ENCODE measurements around the gene GYS1. TPM values are rescaled to one million over a fixed set of nuclear protein-coding genes. Genes with fewer than 3 reads are reported as not detected.
"Not testable (repeated sequence)": the region's sequence is repeated elsewhere in the genome, so short reads cannot be mapped to it uniquely, and the experiment has no call there.

The GYS1 gene
- total RNA-seq, 1 experiment from 2014 or later: 29.7 TPM

DNA sequence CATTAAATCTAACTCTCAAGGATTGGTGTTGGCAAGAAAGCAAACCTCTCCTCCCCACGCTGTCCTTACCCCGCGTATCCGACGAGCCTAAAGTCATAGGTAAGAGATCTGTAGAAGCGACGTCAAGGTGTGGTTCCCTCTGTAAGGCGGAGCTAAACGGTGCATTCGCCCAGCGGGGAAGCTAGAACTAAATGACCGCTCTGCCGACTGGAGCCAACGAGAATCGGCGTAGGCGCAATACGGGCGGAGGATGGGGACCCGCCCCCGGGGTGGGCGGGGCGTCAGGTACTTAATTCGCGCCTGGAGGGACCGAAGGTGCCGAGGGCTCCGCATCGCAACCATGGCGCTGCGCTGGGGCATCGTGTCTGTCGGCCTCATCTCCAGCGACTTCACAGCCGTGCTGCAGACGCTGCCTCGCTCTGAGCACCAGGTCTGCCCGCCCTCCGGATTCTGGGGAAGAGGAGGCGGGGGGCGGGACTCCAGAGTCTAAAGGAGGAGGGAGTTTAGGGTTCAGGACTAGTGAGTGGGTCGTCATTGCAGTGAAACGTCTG, 59.7 kb downstream of the GYS1 start, which contains the start of gene DHDH:
Gene DHDH, plus strand, starts transcription at position 318 of the 551 bp plus-strand sequence. Its CDS starts 23 bp downstream, at position 341.
- intact Hi-C loops (cut with micrococcal nuclease): no loop called here
- Mint-ChIP-seq H3K27me3 (ENCODE audit: insufficient read depth, unreplicated experiment) (no peaks in the 10 kb centered on the region), H3K27ac (ENCODE audit: low read depth, unreplicated experiment) (no peak within 1 kb of the TSS), H3K36me3 (ENCODE audit: insufficient read depth, unreplicated experiment) (no peaks in the 10 kb centered on the region), H3K4me1 (ENCODE audit: insufficient read depth, unreplicated experiment) (peaks cover 5% of the 10 kb centered on the region), H3K9me3 (ENCODE audit: unreplicated experiment) (no peaks in the 10 kb centered on the region), H3K4me3 (ENCODE audit: unreplicated experiment) (peak within 1 kb of the TSS; percentile 75)
- TF ChIP-seq CTCF (IDR thresholded peaks at IDR 0.05; ENCODE audit: unreplicated experiment): no peak
- ChIA-PET CTCF (interaction anchor here (0.8 to 1.8 kb wide), 3 partner anchors 14 to 146 kb away, joined by 4 to 10 read pairs (median 5); no protein-coding TSS in a partner anchor), POLR2A (interaction anchor here (0.7 to 1.9 kb wide), 7 partner anchors 14 to 315 kb away, joined by 3 to 11 read pairs (median 5); partner anchors contain the start of genes FTL, GYS1, NUCB1 and PPP1R15A)
- DNase-seq (ENCODE audit: unreplicated experiment): peak; percentile 90
- BruUV-seq (replicated peaks): no TSS peak

- POLR2A ChIA-PET: interaction anchor here (0.9 to 1.1 kb wide), 2 partner anchors 56 to 114 kb away, joined by 3 to 9 read pairs; partner anchors contain the start of gene PPP1R15A
- intact Hi-C loops (cut with micrococcal nuclease): no loop called here
- no peaks in the 10 kb centered on the region for H3K27me3 Mint-ChIP-seq (ENCODE audit: insufficient read depth, unreplicated experiment)
- no peaks in the 10 kb centered on the region for H3K9me3 Mint-ChIP-seq (ENCODE audit: unreplicated experiment)
- TF ChIP-seq CTCF (IDR thresholded peaks at IDR 0.05; ENCODE audit: unreplicated experiment): no peak
- peaks cover under 1% of the 10 kb centered on the region for H3K4me1 Mint-ChIP-seq (ENCODE audit: insufficient read depth, unreplicated experiment)
- no TSS peak for BruUV-seq (replicated peaks)
- CTCF ChIA-PET: interaction anchor here (0.6 to 0.7 kb wide), 2 partner anchors 8 to 26 kb away, joined by 3 read pairs; no protein-coding TSS in a partner anchor
- no peaks in the 10 kb centered on the region for H3K36me3 Mint-ChIP-seq (ENCODE audit: insufficient read depth, unreplicated experiment)
- DNase-seq (ENCODE audit: unreplicated experiment): peak; percentile 14
- no peak overlapping the region for H3K27ac Mint-ChIP-seq (ENCODE audit: low read depth, unreplicated experiment)
- no peak overlapping the region for H3K4me3 Mint-ChIP-seq (ENCODE audit: unreplicated experiment)
These were observed 64.7 kb downstream of the GYS1 start for GRCh38 chr19:48928164-48929025.

DNA sequence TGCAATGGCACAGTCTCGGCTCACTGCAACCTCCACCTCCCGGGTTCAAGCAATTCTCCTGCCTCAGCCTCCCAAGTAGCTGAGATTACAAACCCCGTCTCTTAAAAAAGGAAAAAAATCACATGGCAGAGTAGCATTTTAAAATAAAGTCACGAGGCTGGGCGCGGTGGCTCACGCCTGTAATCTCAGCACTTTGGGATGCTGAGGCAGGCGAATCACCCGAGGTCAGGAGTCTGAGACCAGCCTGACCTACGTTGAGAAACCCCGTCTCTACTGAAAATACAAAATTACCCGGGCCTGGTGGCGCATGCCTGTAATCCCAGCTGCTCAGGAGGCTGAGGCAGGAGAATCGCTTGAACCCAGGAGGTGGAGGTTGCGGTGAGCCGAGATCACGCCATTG, 65.4 kb downstream of the GYS1 start:
- H3K4me1 Mint-ChIP-seq (ENCODE audit: insufficient read depth, unreplicated experiment); DNase-seq (ENCODE audit: unreplicated experiment); H3K36me3 Mint-ChIP-seq (ENCODE audit: insufficient read depth, unreplicated experiment); H3K9me3 Mint-ChIP-seq (ENCODE audit: unreplicated experiment); BruUV-seq (replicated peaks); H3K4me3 Mint-ChIP-seq (ENCODE audit: unreplicated experiment); H3K27me3 Mint-ChIP-seq (ENCODE audit: insufficient read depth, unreplicated experiment); intact Hi-C loops (cut with micrococcal nuclease): not testable (repeated sequence)
- peak overlapping the region; percentile 65 for H3K27ac Mint-ChIP-seq (ENCODE audit: low read depth, unreplicated experiment)
- ChIA-PET CTCF (interaction anchor here (0.7 kb wide), 1 partner anchor 27 kb away, joined by 3 read pairs; no protein-coding TSS in a partner anchor), POLR2A (interaction anchor here (0.7 to 1.1 kb wide), 3 partner anchors 56 to 653 kb away, joined by 3 to 9 read pairs (median 3); partner anchors contain the start of genes NOSIP, PPP1R15A and RUVBL2)

GRCh38 chr19:48926909-48927308, 66.2 kb downstream of the GYS1 start:
- BruUV-seq (replicated peaks): no TSS peak

GRCh38 chr19:48925890-48926289, 67.2 kb downstream of the GYS1 start:
- peak overlapping the region; percentile 65 for H3K27ac Mint-ChIP-seq (ENCODE audit: low read depth, unreplicated experiment)
- intact Hi-C loops (cut with micrococcal nuclease); H3K4me1 Mint-ChIP-seq (ENCODE audit: insufficient read depth, unreplicated experiment); H3K36me3 Mint-ChIP-seq (ENCODE audit: insufficient read depth, unreplicated experiment); H3K27me3 Mint-ChIP-seq (ENCODE audit: insufficient read depth, unreplicated experiment); DNase-seq (ENCODE audit: unreplicated experiment); H3K9me3 Mint-ChIP-seq (ENCODE audit: unreplicated experiment); H3K4me3 Mint-ChIP-seq (ENCODE audit: unreplicated experiment); BruUV-seq (replicated peaks): not testable (repeated sequence)
- CTCF ChIA-PET: interaction anchor here (1.4 kb wide), 1 partner anchor 9 kb away, joined by 4 read pairs; no protein-coding TSS in a partner anchor
- POLR2A ChIA-PET: interaction anchor here (0.8 to 2.9 kb wide), 2 partner anchors 10 to 54 kb away, joined by 3 to 14 read pairs; partner anchors contain the start of gene PPP1R15A

More at GRCh38 chr19:48926909-48927308, 66.2 kb downstream of the GYS1 start:
- ChIA-PET CTCF (no interaction called here), POLR2A (interaction anchor here (0.7 to 2.9 kb wide), 3 partner anchors 55 to 653 kb away, joined by 3 to 14 read pairs (median 3); partner anchors contain the start of genes NOSIP, PPP1R15A and RUVBL2)
- intact Hi-C loops (cut with micrococcal nuclease): no loop called here
- Mint-ChIP-seq H3K27ac (ENCODE audit: low read depth, unreplicated experiment) (peak overlapping the region; percentile 65), H3K27me3 (ENCODE audit: insufficient read depth, unreplicated experiment) (no peaks in the 10 kb centered on the region), H3K4me1 (ENCODE audit: insufficient read depth, unreplicated experiment) (no peaks in the 10 kb centered on the region), H3K4me3 (ENCODE audit: unreplicated experiment) (no peak overlapping the region), H3K9me3 (ENCODE audit: unreplicated experiment) (no peaks in the 10 kb centered on the region), H3K36me3 (ENCODE audit: insufficient read depth, unreplicated experiment) (no peaks in the 10 kb centered on the region)
- no peak for TF ChIP-seq CTCF (IDR thresholded peaks at IDR 0.05; ENCODE audit: unreplicated experiment)
- DNase-seq (ENCODE audit: unreplicated experiment): peak; percentile 99
